Hepatocyte (in vitro differentiated cells): ENCODE results near the gene THPO. TPM values are rescaled to one million over a fixed set of nuclear protein-coding genes. Genes with fewer than 3 reads are reported as not detected.

ENCODE experiments used
- DNase-seq: peaks from one replicate; pipeline ENCODE4 v3.0.0-alpha.2; 2016; ENCODE audit warnings: low spot score
- H2AFZ ChIP-seq: fragments of 200-600 bp; sonication (generic); 2 replicates; pipeline ENCODE4 v1.6.0; 2016; ENCODE audit warnings: antibody characterized with exemption, mild to moderate bottlenecking
- H3K27ac ChIP-seq: fragments of 200-600 bp; sonication (generic); 2 replicates; pipeline ENCODE4 v1.5.1; 2016; ENCODE audit warnings: mild to moderate bottlenecking
- H3K27me3 ChIP-seq: fragments of 200-600 bp; sonication (generic); 2 replicates; pipeline ENCODE4 v1.6.1; 2016
- H3K36me3 ChIP-seq: fragments of 200-600 bp; sonication (generic); replicated peaks from 2 replicates; pipeline ENCODE4 v1.5.1; 2016; ENCODE audit warnings: low read depth; ENCODE audit not compliant: insufficient read depth
- H3K4me1 ChIP-seq: fragments of 200-600 bp; sonication (generic); 2 replicates; pipeline ENCODE4 v1.5.1; 2016; ENCODE audit warnings: mild to moderate bottlenecking, moderate library complexity; ENCODE audit not compliant: insufficient read depth
- H3K4me2 ChIP-seq: fragments of 200-600 bp; sonication (generic); 2 replicates; pipeline ENCODE4 v1.6.0; 2016
- H3K4me3 ChIP-seq: fragments of 200-600 bp; sonication (generic); 2 replicates; pipeline ENCODE4 v1.5.1; 2016; ENCODE audit warnings: mild to moderate bottlenecking
- H3K79me2 ChIP-seq: fragments of 200-600 bp; sonication (generic); 2 replicates; pipeline ENCODE4 v1.6.0; 2017; ENCODE audit warnings: mild to moderate bottlenecking
- H3K9me2 ChIP-seq: fragments of 200-600 bp; sonication (generic); replicated peaks from 2 replicates; pipeline ENCODE4 v1.6.0; 2017; ENCODE audit warnings: mild to moderate bottlenecking; ENCODE audit not compliant: insufficient read depth
- H3K9me3 ChIP-seq: fragments of 200-600 bp; sonication (generic); 2 replicates; pipeline ENCODE4 v1.5.1; 2016; ENCODE audit warnings: low read depth, mild to moderate bottlenecking
- H4K20me1 ChIP-seq: fragments of 200-600 bp; sonication (generic); 2 replicates; pipeline ENCODE4 v1.6.0; 2016; ENCODE audit warnings: mild to moderate bottlenecking; ENCODE audit not compliant: insufficient read depth, poor library complexity, severe bottlenecking
- CTCF ChIP-seq: fragments of 200-600 bp; sonication (generic); IDR thresholded peaks from 2 replicates; pipeline ENCODE4 v1.5.1; 2016; ENCODE audit warnings: antibody characterized with exemption, mild to moderate bottlenecking; ENCODE audit not compliant: poor library complexity
- EZH2 ChIP-seq: fragments of 200-600 bp; sonication (generic); IDR thresholded peaks from 2 replicates; pipeline ENCODE4 v1.6.1; 2016; ENCODE audit warnings: antibody characterized with exemption, mild to moderate bottlenecking, borderline replicate concordance
- EZH2phosphoT487 ChIP-seq: fragments of 200-600 bp; sonication (generic); IDR thresholded peaks from one replicate; pipeline ENCODE4 v1.6.1; 2018; ENCODE audit warnings: antibody characterized with exemption, mild to moderate bottlenecking, low read depth, moderate library complexity; ENCODE audit not compliant: unreplicated experiment, severe bottlenecking
- WGBS: methylation state at CpG from one replicate; pipeline ENCODE4 v1.1.6; 2016; ENCODE audit warnings: low lambda C conversion rate; ENCODE audit errors: missing lambda C conversion rate; 5-methylcytosine and 5-hydroxymethylcytosine counted together
- polyA plus RNA-seq: library from polyadenylated mRNA; unstranded; fragments of >200 nt; fragmentation: Nextera tagmentation; extraction: Ambion mirVana; gene quantifications from 2 replicates; pipeline ENCODE4 v1.2.1, GENCODE V29; 2016
- total RNA-seq: library from RNA; depleted of rRNA; stranded (reverse); fragments of >200 nt; gene quantifications from 2 replicates; pipeline ENCODE4 v1.2.3, GENCODE V29; 2014

THPO gene
- total and polyA plus RNA-seq, 2 experiments from 2014 or later: 1.8 to 5.2 TPM

- no peak for DNase-seq
- H3K4me1 ChIP-seq: peaks cover 11% of the 10 kb centered on the region
- peak overlapping the region; percentile 100 for H3K27ac ChIP-seq
- no peaks in the 10 kb centered on the region for H3K36me3 ChIP-seq
- H4K20me1 ChIP-seq: peaks cover 31% of the 10 kb centered on the region
- no peaks in the 10 kb centered on the region for H3K9me2 ChIP-seq
- no peak overlapping the region for H2AFZ ChIP-seq
- 82% methylated on average over 10 of the region's 10 CpGs for WGBS
- H3K27me3 ChIP-seq: no peaks in the 10 kb centered on the region
- TF ChIP-seq CTCF (no peak), EZH2 (no peak), EZH2phosphoT487 (no peak)
- no peaks in the 10 kb centered on the region for H3K9me3 ChIP-seq
- no peak overlapping the region for H3K4me3 ChIP-seq
- peaks cover 19% of the 10 kb centered on the region for H3K79me2 ChIP-seq
- H3K4me2 ChIP-seq: no peak overlapping the region
These were observed 45.5 kb downstream of the THPO start for GRCh38 chr3:184332370-184333090.

- Histone ChIP-seq H3K27ac (no peak overlapping the region), H4K20me1 (peaks cover 29% of the 10 kb centered on the region), H3K4me1 (no peaks in the 10 kb centered on the region), H3K27me3 (no peaks in the 10 kb centered on the region), H3K4me3 (no peak overlapping the region), H3K79me2 (peaks cover 15% of the 10 kb centered on the region), H3K9me3 (no peaks in the 10 kb centered on the region), H2AFZ (no peak overlapping the region), H3K9me2 (no peaks in the 10 kb centered on the region), H3K4me2 (no peak overlapping the region), H3K36me3 (no peaks in the 10 kb centered on the region)
- DNase-seq: no peak
- WGBS: 50% methylated on average over 3 of the region's 3 CpGs
- TF ChIP-seq CTCF (no peak), EZH2phosphoT487 (no peak), EZH2 (no peak)
These were observed 49.5 kb downstream of the THPO start for GRCh38 chr3:184328516-184328915.

- H3K9me3 ChIP-seq: no peaks in the 10 kb centered on the region
- no peak overlapping the region for H3K27ac ChIP-seq
- H3K4me2 ChIP-seq: no peak overlapping the region
- H2AFZ ChIP-seq: no peak overlapping the region
- 96% methylated on average over 20 of the region's 21 CpGs for WGBS
- no peak for TF ChIP-seq EZH2phosphoT487
- TF ChIP-seq CTCF: no peak
- TF ChIP-seq EZH2: no peak
- H3K36me3 ChIP-seq: no peaks in the 10 kb centered on the region
- H3K9me2 ChIP-seq: no peaks in the 10 kb centered on the region
- H3K4me3 ChIP-seq: no peak overlapping the region
- no peaks in the 10 kb centered on the region for H3K27me3 ChIP-seq
- H3K79me2 ChIP-seq: peaks cover 21% of the 10 kb centered on the region
- peaks cover 29% of the 10 kb centered on the region for H4K20me1 ChIP-seq
- no peak for DNase-seq
- no peaks in the 10 kb centered on the region for H3K4me1 ChIP-seq
These were observed 50.8 kb downstream of the THPO start for GRCh38 chr3:184327171-184327570.
